ENCODE measurements around the gene DICER1.

- TF ChIP-seq CTCF (IDR thresholded peaks at IDR 0.05), result no peak
- no peak for TF ChIP-seq EZH2 (IDR thresholded peaks at IDR 0.05; ENCODE audit: borderline replicate concordance, insufficient read depth, low read depth, low read length, poor library complexity, severe bottlenecking)
Measured at GRCh38 chr14:95193081-95193480, 35.8 kb upstream of the DICER1 start.

Data from B cell (primary cell).